GM18520 (cell line): Measurements from ENCODE around the gene TMC7.

ENCODE experiments used
- ATAC-seq: cut with Tn5 transposase; IDR thresholded peaks from one replicate; pipeline ENCODE4 v1.9.1; 2021; ENCODE audit not compliant: unreplicated experiment

TMC7 gene

DNA sequence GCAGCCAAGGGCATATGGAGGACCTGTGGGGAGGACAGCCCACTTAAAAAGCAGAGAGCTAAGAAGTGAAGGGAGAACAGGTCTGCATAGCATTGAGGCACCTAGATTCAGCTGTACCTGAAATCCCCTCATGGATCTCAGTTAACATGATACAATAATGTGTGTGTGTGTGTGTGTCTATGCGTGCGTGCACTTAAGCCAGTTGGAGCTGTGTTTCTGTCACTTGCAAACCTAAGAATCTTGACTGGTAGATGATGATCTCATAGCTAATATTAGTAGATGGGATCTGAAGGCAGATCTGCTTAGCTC, 128.3 kb downstream of the TMC7 start:
- ATAC-seq = no peak
